ENCODE results near the gene TOGARAM2.

GRCh38 chr2:29071032-29071975, 90.2 kb downstream of the TOGARAM2 start:
- TF ChIP-seq CTCF (IDR thresholded peaks at IDR 0.05) (no peak), POLR2A (IDR thresholded peaks at IDR 0.05) (no peak), EP300 (IDR thresholded peaks at IDR 0.05) (no peak)
